K562 (cell line): ENCODE data around the gene ITLN1.

Source experiments
- E2F1 ChIP-seq: sonication (generic); formaldehyde crosslinking; IDR thresholded peaks from 2 replicates; pipeline ENCODE4 v1.8.1; 2023; ENCODE audit warnings: mild to moderate bottlenecking, missing genetic modification reagents, moderate library complexity
- HDAC1 ChIP-seq, 2 experiments: fragments of 450-650 bp; IDR thresholded peaks; 2 replicates each; pipeline ENCODE4 v1.6.1; 2016 to 2017; ENCODE audit warnings: inconsistent platforms in 1 of 2, mild to moderate bottlenecking in 1 of 2, moderate library complexity in 1 of 2
- RBM25 ChIP-seq: fragments of 200-400 bp; formaldehyde crosslinking; IDR thresholded peaks from 2 replicates; pipeline ENCODE4 v1.6.1; 2018; ENCODE audit warnings: low read length, low read depth, moderate library complexity; ENCODE audit not compliant: severe bottlenecking

GRCh38 chr1:160841079-160841478, 43.9 kb downstream of the ITLN1 start:
- TF ChIP-seq RBM25 (no peak), HDAC1 (IDR thresholded peaks at IDR 0.05) (no peak), E2F1 (CRISPR knock-in tag) (no peak)
